Measurements from ENCODE around the gene DPP8. TPM values are rescaled to one million over a fixed set of nuclear protein-coding genes. Genes with fewer than 3 reads are reported as not detected.

DPP8 gene
- total and polyA plus RNA-seq, 2 donors (not counting 3 experiments of a cell fraction or from before 2014, with no cell fraction given): 12.1 to 35.3 TPM

- Histone ChIP-seq H4K20me1 (replicated peaks; ENCODE audit: control insufficient read depth, extremely low read depth, insufficient read depth, low read length) (no peaks in the 10 kb centered on the region), H2AFZ (ENCODE audit: low read depth, low read length) (no peak overlapping the region), H3K27ac (ENCODE audit: insufficient read depth, low read depth, low read length) (no peak overlapping the region), H3K9me3 (replicated peaks; ENCODE audit: control insufficient read depth, insufficient read depth, low read length) (no peaks in the 10 kb centered on the region), H3K79me2 (ENCODE audit: control insufficient read depth, insufficient read depth, low read length) (no peaks in the 10 kb centered on the region), H3K4me2 (ENCODE audit: insufficient read depth, low read length) (no peak overlapping the region), H3K9me1 (replicated peaks; ENCODE audit: control insufficient read depth, extremely low read depth, insufficient read depth, low read length) (no peaks in the 10 kb centered on the region), H3K9ac (replicated peaks; ENCODE audit: extremely low read depth, insufficient read depth, low read length) (no peak overlapping the region), H3K36me3 (ENCODE audit: control insufficient read depth in 2 of 2, extremely low read depth in 1 of 2, insufficient read depth in 2 of 2, low read length in 2 of 2) (no peaks in the 10 kb centered on the region), H3K4me3 (replicated peaks in 1 of 3; ENCODE audit: insufficient read depth in 1 of 3, low read depth in 1 of 3, low read length in 3 of 3) (no peak overlapping the region), H3K4me1 (ENCODE audit: control insufficient read depth, extremely low read depth, insufficient read depth, low read length) (no peaks in the 10 kb centered on the region), H3K27me3 (ENCODE audit: control insufficient read depth in 2 of 2, insufficient read depth in 2 of 2, low read length in 2 of 2) (peaks cover 10 to 21% of the 10 kb centered on the region in 2 experiments)
- POLR2A ChIA-PET: no interaction called here
- BruUV-seq (replicated peaks): no TSS peak
- DNase-seq (ENCODE audit: low read depth, low spot score) (no peak), FAIRE-seq (no peak)
- CTCF ChIA-PET: interaction anchor here (0.7 to 2.1 kb wide), 4 partner anchors 11 to 289 kb away, joined by 3 to 7 read pairs (median 3); no protein-coding TSS in a partner anchor
- dilution Hi-C loops (cut with MboI; ENCODE audit: extremely low pct_ligation_motif_present, low sequenced_read_pairs) (no loop called here), intact Hi-C loops (cut with micrococcal nuclease) (no loop called here)
- no peak for TF ChIP-seq GATA2 (IDR thresholded peaks at IDR 0.05; ENCODE audit: insufficient read depth, insufficient read length, low read depth, low read length)
- no peak for TF ChIP-seq POLR2A (IDR thresholded peaks at IDR 0.05; ENCODE audit: low read depth, low read length)
- TF ChIP-seq MYC (IDR thresholded peaks at IDR 0.05; ENCODE audit: low read depth, low read length): no peak
Observed at GRCh38 chr15:65412556-65412955, 104.9 kb downstream of the DPP8 start.

- no peak for FAIRE-seq
- no peak overlapping the region for H2AFZ ChIP-seq (ENCODE audit: low read depth, low read length)
- no peaks in the 10 kb centered on the region for H3K36me3 ChIP-seq (ENCODE audit: control insufficient read depth in 2 of 2, extremely low read depth in 1 of 2, insufficient read depth in 2 of 2, low read length in 2 of 2)
- H3K9me3 ChIP-seq (replicated peaks; ENCODE audit: control insufficient read depth, insufficient read depth, low read length): no peaks in the 10 kb centered on the region
- no peak for TF ChIP-seq FOS (IDR thresholded peaks at IDR 0.05; ENCODE audit: borderline replicate concordance, insufficient read depth, low read length)
- no peak for TF ChIP-seq MAX (IDR thresholded peaks at IDR 0.05; ENCODE audit: insufficient read depth, insufficient read length)
- no peak for TF ChIP-seq EZH2 (IDR thresholded peaks at IDR 0.05; ENCODE audit: borderline replicate concordance, low read depth, low read length, severe bottlenecking)
- no peak for TF ChIP-seq POLR2AphosphoS5 (IDR thresholded peaks at IDR 0.05; ENCODE audit: insufficient read depth, low read depth, low read length)
- TF ChIP-seq MYC (IDR thresholded peaks at IDR 0.05; ENCODE audit: low read depth, low read length): no peak
- TF ChIP-seq POLR2A (IDR thresholded peaks at IDR 0.05; ENCODE audit: low read depth, low read length): no peak
- no peak for TF ChIP-seq CTCF (IDR thresholded peaks at IDR 0.05; ENCODE audit: extremely low read depth in 1 of 2, insufficient read depth in 1 of 2, low read depth in 1 of 2, low read length in 2 of 2)
- TF ChIP-seq JUN (IDR thresholded peaks at IDR 0.05; ENCODE audit: borderline replicate concordance, insufficient read depth, insufficient read length, low read depth): no peak
- no peak for TF ChIP-seq GATA2 (IDR thresholded peaks at IDR 0.05; ENCODE audit: insufficient read depth, insufficient read length, low read depth, low read length)
- ChIA-PET POLR2A (no interaction called here), CTCF (interaction anchor here (2.1 to 3.1 kb wide), 2 partner anchors 10 to 11 kb away, joined by 7 to 18 read pairs; no protein-coding TSS in a partner anchor)
- dilution Hi-C loops (cut with MboI; ENCODE audit: extremely low pct_ligation_motif_present, low sequenced_read_pairs): no loop called here
- no peak overlapping the region for H3K9ac ChIP-seq (replicated peaks; ENCODE audit: extremely low read depth, insufficient read depth, low read length)
- no peaks in the 10 kb centered on the region for H3K79me2 ChIP-seq (ENCODE audit: control insufficient read depth, insufficient read depth, low read length)
- no peak overlapping the region for H3K4me3 ChIP-seq (replicated peaks in 1 of 3; ENCODE audit: insufficient read depth in 1 of 3, low read depth in 1 of 3, low read length in 3 of 3)
- no peak for DNase-seq (ENCODE audit: low read depth, low spot score)
- no TSS peak for BruUV-seq (replicated peaks)
- intact Hi-C loops (cut with micrococcal nuclease): no loop called here
- no peaks in the 10 kb centered on the region for H4K20me1 ChIP-seq (replicated peaks; ENCODE audit: control insufficient read depth, extremely low read depth, insufficient read depth, low read length)
- H3K9me1 ChIP-seq (replicated peaks; ENCODE audit: control insufficient read depth, extremely low read depth, insufficient read depth, low read length): no peaks in the 10 kb centered on the region
- H3K4me2 ChIP-seq (ENCODE audit: insufficient read depth, low read length): no peak overlapping the region
- no peaks in the 10 kb centered on the region for H3K4me1 ChIP-seq (ENCODE audit: control insufficient read depth, extremely low read depth, insufficient read depth, low read length)
- peaks cover 10 to 21% of the 10 kb centered on the region in 2 experiments for H3K27me3 ChIP-seq (ENCODE audit: control insufficient read depth in 2 of 2, insufficient read depth in 2 of 2, low read length in 2 of 2)
- no peak overlapping the region for H3K27ac ChIP-seq (ENCODE audit: insufficient read depth, low read depth, low read length)
Observed at GRCh38 chr15:65411465-65412071, 105.9 kb downstream of the DPP8 start.

Measured in endothelial cell of umbilical vein (primary cell).